ENCODE measurements around the gene GPC2. TPM values are rescaled to one million over a fixed set of nuclear protein-coding genes. Genes with fewer than 3 reads are reported as not detected.
"Not testable (repeated sequence)": the region's sequence is repeated elsewhere in the genome, so short reads cannot be mapped to it uniquely, and the experiment has no call there.

Gene GPC2
- total RNA-seq = 1 to 10 TPM; 3.4 to 6.2 (median 5.1) TPM
- long read RNA-seq, donor 1 = 0 reads
- long read RNA-seq, donor 2 = 0 reads

GRCh38 chr7:100177045-100178001 is at the start of gene GPC2, which contains the start of gene STAG3:
GPC2 (minus strand) TSS chr7:100177381; CDS start chr7:100177199, 182 bp downstream.
STAG3 (plus strand) TSS chr7:100177918; CDS start chr7:100180557, 2,639 bp downstream.
- intact Hi-C loops (cut with DNase I, micrococcal nuclease) = no loop called here
- H3K36me3 ChIP-seq (ENCODE audit: low read depth) = no peaks in the 10 kb centered on the region
- no peak for TF ChIP-seq CTCF (IDR thresholded peaks at IDR 0.05)
- no peaks in the 10 kb centered on the region for H3K4me1 ChIP-seq (ENCODE audit: low read depth)
- H3K4me3 ChIP-seq = no peak within 1 kb of the TSS
- peak; percentile 97 to 98 (median 98) for DNase-seq
- no peaks in the 10 kb centered on the region for H3K9me3 ChIP-seq
- peak; percentile 99 for ATAC-seq

- DNase-seq; H3K4me3 ChIP-seq; H3K36me3 ChIP-seq (ENCODE audit: low read depth); ATAC-seq; intact Hi-C loops (cut with DNase I, micrococcal nuclease); H3K4me1 ChIP-seq (ENCODE audit: low read depth); H3K9me3 ChIP-seq: not testable (repeated sequence)
Observed at GRCh38 chr7:100224891-100225290, 47.7 kb upstream of the GPC2 start.

- H3K9me3 ChIP-seq; DNase-seq; H3K36me3 ChIP-seq (ENCODE audit: low read depth); H3K4me3 ChIP-seq; ATAC-seq; intact Hi-C loops (cut with DNase I, micrococcal nuclease); H3K4me1 ChIP-seq (ENCODE audit: low read depth): not testable (repeated sequence)
Observed at GRCh38 chr7:100223376-100223927, 46.3 kb upstream of the GPC2 start.

GRCh38 chr7:100222445-100223132 is 45.4 kb upstream of the GPC2 start:
- intact Hi-C loops (cut with DNase I, micrococcal nuclease) = no loop called here
- Histone ChIP-seq H3K4me3 (no peak overlapping the region), H3K4me1 (ENCODE audit: low read depth) (no peaks in the 10 kb centered on the region), H3K36me3 (ENCODE audit: low read depth) (no peaks in the 10 kb centered on the region), H3K9me3 (no peaks in the 10 kb centered on the region)
- no peak for DNase-seq
- ATAC-seq = no peak
- TF ChIP-seq CTCF (IDR thresholded peaks at IDR 0.05) = no peak

- Histone ChIP-seq H3K36me3 (ENCODE audit: low read depth) (no peaks in the 10 kb centered on the region), H3K4me3 (no peak overlapping the region), H3K4me1 (ENCODE audit: low read depth) (no peaks in the 10 kb centered on the region), H3K9me3 (no peaks in the 10 kb centered on the region)
- intact Hi-C loops (cut with DNase I, micrococcal nuclease) = no loop called here
- no peak for TF ChIP-seq CTCF (IDR thresholded peaks at IDR 0.05)
- ATAC-seq (no peak), DNase-seq (no peak)
Observed at GRCh38 chr7:100221767-100222444, 44.7 kb upstream of the GPC2 start.

GRCh38 chr7:100221231-100221718 is 44.1 kb upstream of the GPC2 start:
- Histone ChIP-seq H3K4me1 (ENCODE audit: low read depth) (no peaks in the 10 kb centered on the region), H3K9me3 (no peaks in the 10 kb centered on the region), H3K4me3 (no peak overlapping the region), H3K36me3 (ENCODE audit: low read depth) (no peaks in the 10 kb centered on the region)
- intact Hi-C loops (cut with DNase I, micrococcal nuclease) = no loop called here
- no peak for TF ChIP-seq CTCF (IDR thresholded peaks at IDR 0.05)
- ATAC-seq (peak; percentile 66), DNase-seq (peak; percentile 40 to 83 (median 55))

Data from mucosa of descending colon (tissue), 3 donors.